Lower lobe of right lung (tissue), 2 donors: ENCODE results near the gene UBE2J2. TPM values are rescaled to one million over a fixed set of nuclear protein-coding genes. Genes with fewer than 3 reads are reported as not detected.

Experiments used
- ATAC-seq, 2 donors: fragments of 200-7000 bp; cut with Tn5 transposase; one replicate each; pipeline ENCODE4 v1.9.1; 2020 to 2022; ENCODE audit warnings: mild to moderate bottlenecking in 2 of 2, moderate library complexity in 2 of 2
- DNase-seq: peaks from one replicate; pipeline ENCODE4 v3.0.0-alpha.2; 2020
- H3K27ac ChIP-seq: fragments of 200-600 bp; one replicate; pipeline ENCODE4 v1.8.0; 2022
- H3K27me3 ChIP-seq: fragments of 200-600 bp; one replicate; pipeline ENCODE4 v1.8.0; 2022; ENCODE audit warnings: low read depth
- H3K36me3 ChIP-seq: fragments of 200-600 bp; one replicate; pipeline ENCODE4 v1.8.0; 2022; ENCODE audit warnings: mild to moderate bottlenecking
- H3K4me1 ChIP-seq: fragments of 200-600 bp; one replicate; pipeline ENCODE4 v1.8.0; 2022
- H3K4me3 ChIP-seq: fragments of 200-600 bp; one replicate; pipeline ENCODE4 v1.8.0; 2022; ENCODE audit warnings: mild to moderate bottlenecking
- H3K9me3 ChIP-seq: fragments of 200-600 bp; one replicate; pipeline ENCODE4 v1.8.0; 2022
- CTCF ChIP-seq: fragments of 200-600 bp; IDR thresholded peaks from one replicate; pipeline ENCODE4 v1.8.0; 2022; ENCODE audit warnings: antibody characterized with exemption, mild to moderate bottlenecking
- intact Hi-C: fragments of 100-400 bp; cut with DNase I; formaldehyde crosslinking; loops from one replicate; pipeline ENCODE4 v1.11.0; 2022
- total RNA-seq: library from RNA; stranded (reverse); fragmentation: NEBNext Ultra II Directional; extraction: Animal tissue kit (Norgen Biotek cat#: 25700); gene quantifications from one replicate; pipeline ENCODE4 v1.2.1, GENCODE V29; 2021
- donor health status: DM: no; HTN: yes; CAD: no; lungs with severe emphysema.

UBE2J2 gene
- total RNA-seq, 1 donor from 2014 or later = 49.9 TPM

- TF ChIP-seq CTCF = peak; percentile 16
- Histone ChIP-seq H3K4me1 (peaks cover 46% of the 10 kb centered on the region), H3K9me3 (no peaks in the 10 kb centered on the region)
These were observed 34.5 kb upstream of the UBE2J2 start, which contains the start of the genes ACAP3 and PUSL1 for GRCh38 chr1:1307923-1308755. Gene ACAP3 (minus strand): TSS chr1:1307930. CDS start chr1:1307815, 115 bp downstream. Gene PUSL1 (plus strand): TSS chr1:1308597. CDS start chr1:1308644, 47 bp downstream.

GRCh38 chr1:1307261-1307922 lies 33.7 kb upstream of the UBE2J2 start:
- peaks cover 46% of the 10 kb centered on the region for H3K4me1 ChIP-seq
- DNase-seq (peak; percentile 75), ATAC-seq (peak in 1 of 2 donors; percentile 11)
- H3K4me3 ChIP-seq = peak overlapping the region; percentile 93
- no peaks in the 10 kb centered on the region for H3K9me3 ChIP-seq
- no peak for TF ChIP-seq CTCF
- peak overlapping the region; percentile 93 for H3K27ac ChIP-seq
- no peaks in the 10 kb centered on the region for H3K27me3 ChIP-seq
- peaks cover 30% of the 10 kb centered on the region for H3K36me3 ChIP-seq
- intact Hi-C loops = no loop called here

More at GRCh38 chr1:1307923-1308755, 34.5 kb upstream of the UBE2J2 start, which contains the start of the genes ACAP3 and PUSL1:
- intact Hi-C loops = no loop called here
- peaks cover 37% of the 10 kb centered on the region for H3K36me3 ChIP-seq
- no peaks in the 10 kb centered on the region for H3K27me3 ChIP-seq
- ATAC-seq (peak; percentile 87 to 91), DNase-seq (peak; percentile 93)
- peak within 1 kb of the TSS; percentile 93 for H3K27ac ChIP-seq
- H3K4me3 ChIP-seq = peak within 1 kb of the TSS; percentile 93

GRCh38 chr1:1306661-1307260 lies 33.1 kb upstream of the UBE2J2 start:
- intact Hi-C loops = no loop called here
- no peak for DNase-seq

GRCh38 chr1:1306070-1306660 lies 32.5 kb upstream of the UBE2J2 start:
- Histone ChIP-seq H3K27me3 (no peaks in the 10 kb centered on the region), H3K4me1 (peaks cover 46% of the 10 kb centered on the region), H3K27ac (peak overlapping the region; percentile 64), H3K4me3 (peak overlapping the region; percentile 93), H3K9me3 (no peaks in the 10 kb centered on the region), H3K36me3 (peaks cover 17% of the 10 kb centered on the region)
- TF ChIP-seq CTCF = no peak
- no peak for DNase-seq
- intact Hi-C loops = no loop called here
- no peak for ATAC-seq

More at GRCh38 chr1:1306661-1307260, 33.1 kb upstream of the UBE2J2 start:
- H3K27ac ChIP-seq = peak overlapping the region; percentile 93
- peak overlapping the region; percentile 93 for H3K4me3 ChIP-seq
- peaks cover 46% of the 10 kb centered on the region for H3K4me1 ChIP-seq
- no peak for ATAC-seq
- no peak for TF ChIP-seq CTCF
- no peaks in the 10 kb centered on the region for H3K27me3 ChIP-seq
- H3K9me3 ChIP-seq = no peaks in the 10 kb centered on the region
- H3K36me3 ChIP-seq = peaks cover 23% of the 10 kb centered on the region
